Transverse colon (tissue), 4 donors: ENCODE results near the gene WWOX. TPM values are rescaled to one million over a fixed set of nuclear protein-coding genes. Genes with fewer than 3 reads are reported as not detected.

Source experiments
- DNase-seq: peaks from one replicate; pipeline ENCODE4 v3.0.0-alpha.2; 2019
- H3K27ac ChIP-seq, 4 donors: fragments of 200-600 bp; sonication (generic); 2 replicates each; pipeline ENCODE4 v1.5.1; 2016 to 2018; ENCODE audit warnings: inconsistent platforms in 4 of 4
- H3K27me3 ChIP-seq: fragments of 200-600 bp; sonication (generic); 2 replicates; pipeline ENCODE4 v1.5.1; 2017; ENCODE audit warnings: inconsistent platforms
- H3K36me3 ChIP-seq, 4 donors: fragments of 200-600 bp; sonication (generic); 2 replicates each; pipeline ENCODE4 v1.5.1; 2017 to 2019; ENCODE audit warnings: inconsistent platforms in 4 of 4
- H3K4me1 ChIP-seq, 4 donors: fragments of 200-600 bp; sonication (generic); 2 replicates each; pipeline ENCODE4 v1.5.1; 2017 to 2020; ENCODE audit warnings: inconsistent platforms in 4 of 4
- H3K4me3 ChIP-seq, 4 donors: fragments of 200-600 bp; sonication (generic); 1 replicate in 1 of 4; 2 replicates in 3 of 4; pipeline versions ENCODE4 v1.5.1 to v1.6.1; 2017 to 2019; ENCODE audit warnings: inconsistent platforms in 4 of 4
- H3K9me3 ChIP-seq, 2 donors: fragments of 200-600 bp; sonication (generic); 2 replicates each; pipeline ENCODE4 v1.5.1; 2017 to 2019; ENCODE audit warnings: inconsistent platforms in 2 of 2
- EP300 ChIP-seq: sonication (generic); formaldehyde crosslinking; IDR thresholded peaks from one replicate; pipeline ENCODE4 v1.6.1; 2017; ENCODE audit warnings: antibody characterized with exemption, low read depth
- POLR2A ChIP-seq: fragments of 450-650 bp; IDR thresholded peaks from one replicate; pipeline ENCODE4 v1.6.1; 2016; ENCODE audit warnings: antibody characterized with exemption, mild to moderate bottlenecking, moderate library complexity
- POLR2AphosphoS5 ChIP-seq, 3 donors: sonication (generic); formaldehyde crosslinking; IDR thresholded peaks; one replicate each; pipeline ENCODE4 v1.6.1; 2016; ENCODE audit warnings: antibody characterized with exemption in 3 of 3
- WGBS, 2 donors: methylation state at CpG; one replicate each; pipeline ENCODE4 v1.1.5; 2018; ENCODE audit warnings: low coverage in 1 of 2; 5-methylcytosine and 5-hydroxymethylcytosine counted together
- in situ Hi-C, 4 donors: fragments of 200-750 bp; cut with MboI; loops; one replicate each; pipeline versions ENCODE4 v1.15.0 to v1.15.1; 2017; ENCODE audit warnings: low sequenced_read_pairs in 3 of 4, low pct_ligation_motif_present in 1 of 4, low pct_unique_long_range_greater_than_20kb in 1 of 4
- intact Hi-C: fragments of 100-400 bp; cut with DNase I; formaldehyde crosslinking; loops from one replicate; pipeline ENCODE4 v1.15.1; 2023; ENCODE audit warnings: low total_unique reads
- total RNA-seq, 4 donors: library from RNA; depleted of rRNA; stranded (reverse); fragments of >200 nt; gene quantifications; one replicate each; pipeline ENCODE4 v1.1.0, GENCODE V29; 2016
- TF ChIP-seq, protein P1 (sequence below), 5 experiments: fragments of 200-600 bp in 3 of 5; fragments of 450-650 bp in 2 of 5; sonication (generic) in 3 of 5; IDR thresholded peaks; 1 replicate in 2 of 5; 2 replicates in 3 of 5; pipeline ENCODE4 v1.5.1; 2016 to 2017; ENCODE audit warnings: antibody characterized with exemption in 5 of 5, inconsistent platforms in 3 of 5, mild to moderate bottlenecking in 2 of 5, moderate library complexity in 1 of 5

WWOX gene
- total RNA-seq, 4 donors from 2014 or later: 11.2 to 53.8 (median 24.8) TPM

GRCh38 chr16:78982096-78982744 is 882.8 kb downstream of the WWOX start:
- Histone ChIP-seq H3K4me1 (no peaks in the 10 kb centered on the region), H3K27ac (no peak overlapping the region), H3K27me3 (no peaks in the 10 kb centered on the region), H3K36me3 (no peaks in the 10 kb centered on the region), H3K9me3 (no peaks in the 10 kb centered on the region), H3K4me3 (no peak overlapping the region)
- WGBS, 2 donors: 76 to 80% methylated on average over 9 to 10 of the region's 10 CpGs
- no peak for TF ChIP-seq POLR2A
- TF ChIP-seq EP300: no peak
- no peak for TF ChIP-seq POLR2AphosphoS5 (IDR thresholded peaks at IDR 0.05)
- TF ChIP-seq, protein P1, sequence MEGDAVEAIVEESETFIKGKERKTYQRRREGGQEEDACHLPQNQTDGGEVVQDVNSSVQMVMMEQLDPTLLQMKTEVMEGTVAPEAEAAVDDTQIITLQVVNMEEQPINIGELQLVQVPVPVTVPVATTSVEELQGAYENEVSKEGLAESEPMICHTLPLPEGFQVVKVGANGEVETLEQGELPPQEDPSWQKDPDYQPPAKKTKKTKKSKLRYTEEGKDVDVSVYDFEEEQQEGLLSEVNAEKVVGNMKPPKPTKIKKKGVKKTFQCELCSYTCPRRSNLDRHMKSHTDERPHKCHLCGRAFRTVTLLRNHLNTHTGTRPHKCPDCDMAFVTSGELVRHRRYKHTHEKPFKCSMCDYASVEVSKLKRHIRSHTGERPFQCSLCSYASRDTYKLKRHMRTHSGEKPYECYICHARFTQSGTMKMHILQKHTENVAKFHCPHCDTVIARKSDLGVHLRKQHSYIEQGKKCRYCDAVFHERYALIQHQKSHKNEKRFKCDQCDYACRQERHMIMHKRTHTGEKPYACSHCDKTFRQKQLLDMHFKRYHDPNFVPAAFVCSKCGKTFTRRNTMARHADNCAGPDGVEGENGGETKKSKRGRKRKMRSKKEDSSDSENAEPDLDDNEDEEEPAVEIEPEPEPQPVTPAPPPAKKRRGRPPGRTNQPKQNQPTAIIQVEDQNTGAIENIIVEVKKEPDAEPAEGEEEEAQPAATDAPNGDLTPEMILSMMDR (IDR thresholded peaks at IDR 0.05): no peak
- in situ Hi-C loops: no loop called here
- no peak for DNase-seq
- intact Hi-C loops: no loop called here

- H3K9me3 ChIP-seq: no peaks in the 10 kb centered on the region
- H3K4me1 ChIP-seq: no peaks in the 10 kb centered on the region
- DNase-seq: peak; percentile 27
- intact Hi-C loops: no loop called here
- no peaks in the 10 kb centered on the region for H3K36me3 ChIP-seq
- no peak overlapping the region for H3K27ac ChIP-seq
- TF ChIP-seq POLR2A (no peak), EP300 (no peak), POLR2AphosphoS5 (IDR thresholded peaks at IDR 0.05) (no peak)
- no peak overlapping the region for H3K4me3 ChIP-seq
- 53 to 74% methylated on average over 3 of the region's 3 CpGs for WGBS, 2 donors
- no peaks in the 10 kb centered on the region for H3K27me3 ChIP-seq
- in situ Hi-C loops: no loop called here
Observed at GRCh38 chr16:78984324-78984723, 884.9 kb downstream of the WWOX start.

DNA sequence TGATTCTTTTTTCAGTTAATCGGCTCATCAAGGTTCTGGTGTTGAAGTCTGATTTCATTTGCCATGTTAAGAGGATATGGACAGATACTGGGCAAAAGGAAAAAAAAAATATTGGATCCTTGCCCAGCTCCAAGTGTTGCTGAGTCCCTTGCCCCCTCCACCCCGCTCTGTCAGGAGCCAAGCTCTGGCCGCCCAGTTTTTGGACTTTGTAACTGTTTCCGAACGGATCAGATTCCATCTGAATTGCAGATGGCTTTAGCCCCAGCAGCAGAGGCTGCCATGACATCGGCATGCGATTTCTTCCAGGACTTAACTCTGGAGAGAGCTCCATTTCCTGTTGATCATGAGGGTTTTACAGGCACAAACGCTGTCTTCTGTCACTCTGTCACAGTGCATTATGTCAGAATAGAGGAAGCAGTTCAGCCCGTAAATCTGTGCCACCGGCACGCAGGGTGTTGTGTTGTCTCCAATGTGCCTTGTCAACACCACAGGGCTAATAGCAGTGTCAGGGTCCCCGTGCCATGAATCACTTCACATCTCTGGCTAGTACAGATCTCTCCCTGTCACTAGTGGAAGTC is 885.5 kb downstream of the WWOX start:
- H3K9me3 ChIP-seq: no peaks in the 10 kb centered on the region
- WGBS, 2 donors: 28 to 47% methylated on average over 4 to 12 of the region's 12 CpGs
- no peak overlapping the region for H3K4me3 ChIP-seq
- DNase-seq: no peak
- in situ Hi-C loops: no loop called here
- no peaks in the 10 kb centered on the region for H3K36me3 ChIP-seq
- intact Hi-C loops: no loop called here
- no peaks in the 10 kb centered on the region for H3K4me1 ChIP-seq
- TF ChIP-seq, protein P1 (IDR thresholded peaks at IDR 0.05): no peak
- TF ChIP-seq EP300: no peak
- TF ChIP-seq POLR2AphosphoS5 (IDR thresholded peaks at IDR 0.05): no peak
- no peak for TF ChIP-seq POLR2A
- no peaks in the 10 kb centered on the region for H3K27me3 ChIP-seq
- no peak overlapping the region for H3K27ac ChIP-seq

GRCh38 chr16:78985716-78986605 is 886.5 kb downstream of the WWOX start:
- H3K4me3 ChIP-seq: no peak overlapping the region
- peaks cover 0 to 6% (median 2%) of the 10 kb centered on the region in 4 donors for H3K4me1 ChIP-seq
- TF ChIP-seq POLR2A (no peak), EP300 (no peak), POLR2AphosphoS5 (IDR thresholded peaks at IDR 0.05) (no peak)
- TF ChIP-seq, protein P1 (IDR thresholded peaks at IDR 0.05): no peak
- no peaks in the 10 kb centered on the region for H3K36me3 ChIP-seq
- intact Hi-C loops (no loop called here), in situ Hi-C loops (no loop called here)
- H3K27ac ChIP-seq: no peak overlapping the region
- 83 to 90% methylated on average over 6 to 13 of the region's 13 CpGs for WGBS, 2 donors
- no peaks in the 10 kb centered on the region for H3K27me3 ChIP-seq
- H3K9me3 ChIP-seq: no peaks in the 10 kb centered on the region
- DNase-seq: no peak
